GM20000 (cell line): Measurements from ENCODE around the gene CCDC106.

Experiments used
- DNase-seq: peaks from one replicate; pipeline ENCODE4 v3.0.0; 2012; ENCODE audit warnings: low spot score
- CTCF ChIP-seq: IDR thresholded peaks from 2 replicates; pipeline ENCODE4 v1.5.1; 2012; ENCODE audit warnings: mild to moderate bottlenecking, control low read depth; ENCODE audit errors: extremely low read depth, missing control alignments

The CCDC106 gene

GRCh38 chr19:55602104-55603001 is 45.7 kb upstream of the CCDC106 start:
- no peak for TF ChIP-seq CTCF
- no peak for DNase-seq

DNA sequence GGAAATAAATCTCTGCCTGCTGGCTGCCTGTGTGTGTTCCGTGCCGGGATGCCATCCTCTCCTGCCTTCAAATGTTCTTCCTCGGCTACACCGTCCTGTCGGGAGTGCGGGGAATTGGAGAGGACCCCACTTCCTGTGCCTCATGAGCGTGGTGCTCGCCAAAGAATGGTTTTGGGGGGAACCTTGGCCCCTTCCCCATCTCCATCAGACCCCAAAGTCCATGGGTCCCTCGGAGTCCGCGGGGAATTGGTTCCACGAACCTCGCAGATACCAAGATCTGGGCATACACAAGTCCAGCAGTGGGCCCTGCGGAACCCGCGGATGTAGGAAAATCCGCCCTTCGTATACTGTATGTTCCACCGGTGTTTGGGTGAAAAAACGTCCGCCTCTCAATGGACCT is 44.9 kb upstream of the CCDC106 start:
- no peak for DNase-seq
- no peak for TF ChIP-seq CTCF

DNA sequence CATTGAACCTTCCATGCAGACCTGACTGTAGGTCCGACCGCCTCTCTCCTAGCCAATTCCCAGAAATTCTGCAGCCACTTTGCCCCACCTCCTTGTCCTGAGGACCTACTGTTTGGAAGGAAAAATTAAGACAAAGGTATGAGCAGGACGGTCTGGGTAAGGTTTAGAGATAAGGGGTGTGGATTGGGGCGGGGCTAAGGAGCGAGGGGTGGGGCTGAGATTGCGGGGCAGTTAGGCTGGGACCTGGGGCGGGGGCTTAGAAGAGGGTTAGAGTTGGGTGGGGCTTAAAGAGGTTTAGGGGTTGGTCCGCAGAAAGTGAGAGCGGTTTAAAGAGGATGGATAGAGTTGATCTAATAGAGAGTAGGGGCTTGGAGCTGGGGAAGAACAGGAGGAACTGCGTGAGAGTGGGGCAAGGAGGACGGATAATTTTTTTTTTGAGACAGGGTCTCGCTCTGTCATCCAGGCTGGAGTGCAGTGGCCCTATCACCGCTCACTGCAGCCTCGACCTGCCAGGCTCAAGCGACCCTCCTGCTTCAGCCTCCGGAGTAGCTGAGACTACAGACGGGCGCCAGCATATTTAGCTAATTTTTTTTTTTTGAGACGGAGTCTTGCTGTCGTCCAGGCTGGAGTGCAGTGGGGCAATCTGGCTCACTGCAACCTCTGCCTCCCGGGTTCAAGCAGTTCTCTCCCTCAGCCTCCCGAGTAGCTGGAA is 44.3 kb upstream of the CCDC106 start:
- DNase-seq, result no peak
- no peak for TF ChIP-seq CTCF

DNA sequence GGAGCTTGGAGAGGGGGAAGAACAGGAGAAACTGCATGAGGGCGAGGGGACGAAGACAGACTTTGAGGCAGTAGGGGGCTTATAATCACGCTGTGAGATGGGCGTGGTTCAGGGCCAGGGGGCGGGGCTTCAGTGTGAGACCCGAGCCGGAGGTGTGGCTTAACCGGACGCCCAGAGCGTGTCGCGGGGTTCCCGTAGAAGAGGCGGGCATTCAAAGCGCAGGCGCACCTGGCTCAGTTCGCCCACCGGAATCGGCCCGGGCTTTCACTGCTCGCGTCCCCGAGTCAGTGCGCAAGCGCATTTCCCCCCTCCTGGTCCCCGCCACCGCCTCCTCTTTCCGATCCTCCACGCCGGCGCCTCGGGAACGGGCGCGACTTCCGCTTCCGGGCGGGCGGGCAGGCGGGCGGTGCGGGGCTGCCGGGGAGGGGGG is 42.8 kb upstream of the CCDC106 start:
- TF ChIP-seq CTCF, result no peak

DNA sequence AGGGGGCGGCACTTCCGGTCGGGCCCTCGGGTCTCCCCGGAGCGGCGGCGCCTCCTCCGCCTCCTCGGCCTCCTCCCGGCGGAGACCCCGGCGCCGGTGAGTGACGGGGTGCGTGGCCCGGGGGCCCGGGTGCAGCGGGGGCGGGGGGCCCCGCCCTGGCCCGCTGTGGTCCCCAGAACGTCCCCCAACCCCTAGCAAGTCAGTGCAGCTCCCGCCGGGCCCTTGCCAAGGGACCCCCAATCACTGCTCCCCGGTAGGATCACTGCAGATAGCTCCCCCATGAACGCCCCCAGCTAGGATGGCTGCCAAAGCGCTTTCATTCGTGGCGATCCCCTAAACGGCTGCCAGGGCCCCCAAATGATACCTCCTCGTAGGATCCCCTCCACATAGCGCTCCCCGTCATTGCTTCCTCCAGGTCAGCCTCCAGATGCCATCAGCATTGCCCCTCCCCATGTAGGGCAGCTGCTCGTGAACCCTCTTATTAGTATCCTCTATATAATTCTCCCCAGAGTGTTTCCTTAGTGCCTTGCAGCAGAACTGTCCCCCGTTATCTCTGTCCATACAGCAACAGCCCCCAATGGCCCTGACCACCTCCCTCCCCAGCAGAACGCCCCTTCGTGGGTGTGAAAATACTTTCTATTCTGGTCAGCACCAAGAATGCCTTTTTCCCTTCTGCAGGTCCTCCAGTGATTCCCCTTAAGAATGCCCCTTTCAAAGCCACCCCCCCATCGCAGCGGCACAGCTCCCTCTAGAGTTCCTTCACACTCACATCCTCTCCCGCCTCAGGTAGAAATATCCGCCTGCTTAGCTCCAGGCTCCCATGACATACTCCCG is 42.2 kb upstream of the CCDC106 start, which contains the start of gene ZNF865:
Gene ZNF865 (plus strand): TSS at position 11 of the 834 bp plus-strand sequence. CDS start 7,972 bp downstream, outside the sequence.
- peak; percentile 79 for TF ChIP-seq CTCF
- DNase-seq, result peak; percentile 85

More for the DNA sequence above, 42.8 kb upstream of the CCDC106 start:
- peak; percentile 98 for DNase-seq

DNA sequence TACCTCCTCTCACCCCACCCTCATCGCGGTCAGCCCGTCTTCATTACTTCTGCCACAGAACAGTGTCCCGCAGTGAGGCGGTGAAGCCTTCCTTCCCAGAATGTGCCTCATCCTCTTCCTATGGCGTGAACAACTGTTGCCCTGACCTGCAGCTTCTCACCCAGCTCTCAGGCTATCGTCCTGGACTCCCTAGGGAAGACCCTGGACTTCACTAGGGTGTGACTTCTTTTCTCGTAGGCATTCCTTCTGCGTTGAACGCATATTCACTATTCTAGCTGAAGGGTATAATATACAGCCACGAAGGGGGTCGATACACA is 41.6 kb upstream of the CCDC106 start:
- no peak for TF ChIP-seq CTCF
- no peak for DNase-seq
